A673 (cell line): Measurements from ENCODE around the gene TBC1D28.
"Not testable (repeated sequence)": the region's sequence is repeated elsewhere in the genome, so short reads cannot be mapped to it uniquely, and the experiment has no call there.

ENCODE experiments used
- CTCF ChIP-seq: fragments of 300-800, 200-600 bp; sonication (generic); conservative IDR thresholded peaks from 2 replicates; pipeline ENCODE4 v1.5.1; 2017; ENCODE audit warnings: low read depth, mild to moderate bottlenecking, antibody characterized with exemption, low read length, moderate library complexity, mixed read lengths
- EZH2 ChIP-seq: fragments of 200-600 bp; sonication (generic); IDR thresholded peaks from 2 replicates; pipeline ENCODE4 v1.6.1; 2017; ENCODE audit warnings: borderline replicate concordance, low read depth, mild to moderate bottlenecking, mixed read lengths, antibody characterized with exemption, low read length; ENCODE audit not compliant: poor library complexity, severe bottlenecking

- not testable (repeated sequence) for TF ChIP-seq CTCF, EZH2
Observed at GRCh38 chr17:18634550-18635263, 9.5 kb downstream of the TBC1D28 start.
